Hepatocyte (in vitro differentiated cells): ENCODE results near the gene PKD1L1. TPM values are rescaled to one million over a fixed set of nuclear protein-coding genes. Genes with fewer than 3 reads are reported as not detected.

Experiments
- DNase-seq: peaks from one replicate; pipeline ENCODE4 v3.0.0-alpha.2; 2016; ENCODE audit warnings: low spot score
- H2AFZ ChIP-seq: fragments of 200-600 bp; sonication (generic); 2 replicates; pipeline ENCODE4 v1.6.0; 2016; ENCODE audit warnings: antibody characterized with exemption, mild to moderate bottlenecking
- H3K27ac ChIP-seq: fragments of 200-600 bp; sonication (generic); 2 replicates; pipeline ENCODE4 v1.5.1; 2016; ENCODE audit warnings: mild to moderate bottlenecking
- H3K27me3 ChIP-seq: fragments of 200-600 bp; sonication (generic); 2 replicates; pipeline ENCODE4 v1.6.1; 2016
- H3K36me3 ChIP-seq: fragments of 200-600 bp; sonication (generic); replicated peaks from 2 replicates; pipeline ENCODE4 v1.5.1; 2016; ENCODE audit warnings: low read depth; ENCODE audit not compliant: insufficient read depth
- H3K4me1 ChIP-seq: fragments of 200-600 bp; sonication (generic); 2 replicates; pipeline ENCODE4 v1.5.1; 2016; ENCODE audit warnings: mild to moderate bottlenecking, moderate library complexity; ENCODE audit not compliant: insufficient read depth
- H3K4me2 ChIP-seq: fragments of 200-600 bp; sonication (generic); 2 replicates; pipeline ENCODE4 v1.6.0; 2016
- H3K4me3 ChIP-seq: fragments of 200-600 bp; sonication (generic); 2 replicates; pipeline ENCODE4 v1.5.1; 2016; ENCODE audit warnings: mild to moderate bottlenecking
- H3K79me2 ChIP-seq: fragments of 200-600 bp; sonication (generic); 2 replicates; pipeline ENCODE4 v1.6.0; 2017; ENCODE audit warnings: mild to moderate bottlenecking
- H3K9me2 ChIP-seq: fragments of 200-600 bp; sonication (generic); replicated peaks from 2 replicates; pipeline ENCODE4 v1.6.0; 2017; ENCODE audit warnings: mild to moderate bottlenecking; ENCODE audit not compliant: insufficient read depth
- H3K9me3 ChIP-seq: fragments of 200-600 bp; sonication (generic); 2 replicates; pipeline ENCODE4 v1.5.1; 2016; ENCODE audit warnings: low read depth, mild to moderate bottlenecking
- H4K20me1 ChIP-seq: fragments of 200-600 bp; sonication (generic); 2 replicates; pipeline ENCODE4 v1.6.0; 2016; ENCODE audit warnings: mild to moderate bottlenecking; ENCODE audit not compliant: insufficient read depth, poor library complexity, severe bottlenecking
- CTCF ChIP-seq: fragments of 200-600 bp; sonication (generic); IDR thresholded peaks from 2 replicates; pipeline ENCODE4 v1.5.1; 2016; ENCODE audit warnings: antibody characterized with exemption, mild to moderate bottlenecking; ENCODE audit not compliant: poor library complexity
- EZH2 ChIP-seq: fragments of 200-600 bp; sonication (generic); IDR thresholded peaks from 2 replicates; pipeline ENCODE4 v1.6.1; 2016; ENCODE audit warnings: antibody characterized with exemption, mild to moderate bottlenecking, borderline replicate concordance
- EZH2phosphoT487 ChIP-seq: fragments of 200-600 bp; sonication (generic); IDR thresholded peaks from one replicate; pipeline ENCODE4 v1.6.1; 2018; ENCODE audit warnings: antibody characterized with exemption, mild to moderate bottlenecking, low read depth, moderate library complexity; ENCODE audit not compliant: unreplicated experiment, severe bottlenecking
- WGBS: methylation state at CpG from one replicate; pipeline ENCODE4 v1.1.6; 2016; ENCODE audit warnings: low lambda C conversion rate; ENCODE audit errors: missing lambda C conversion rate; 5-methylcytosine and 5-hydroxymethylcytosine counted together
- polyA plus RNA-seq: library from polyadenylated mRNA; unstranded; fragments of >200 nt; fragmentation: Nextera tagmentation; extraction: Ambion mirVana; gene quantifications from 2 replicates; pipeline ENCODE4 v1.2.1, GENCODE V29; 2016
- total RNA-seq: library from RNA; depleted of rRNA; stranded (reverse); fragments of >200 nt; gene quantifications from 2 replicates; pipeline ENCODE4 v1.2.3, GENCODE V29; 2014

Gene PKD1L1
- total and polyA plus RNA-seq, 2 experiments from 2014 or later, result 0.07 TPM

GRCh38 chr7:47735431-47736345, 212.6 kb downstream of the PKD1L1 start:
- Histone ChIP-seq H3K9me2 (no peaks in the 10 kb centered on the region), H3K4me1 (no peaks in the 10 kb centered on the region), H3K27ac (no peak overlapping the region), H4K20me1 (no peaks in the 10 kb centered on the region), H3K79me2 (no peaks in the 10 kb centered on the region), H3K9me3 (no peaks in the 10 kb centered on the region), H3K4me3 (no peak overlapping the region), H3K36me3 (no peaks in the 10 kb centered on the region), H3K4me2 (no peak overlapping the region), H2AFZ (no peak overlapping the region), H3K27me3 (no peaks in the 10 kb centered on the region)
- TF ChIP-seq EZH2phosphoT487 (no peak), EZH2 (no peak), CTCF (no peak)
- DNase-seq, result no peak
- WGBS, result over 99% methylated on average over 6 of the region's 6 CpGs

- H3K79me2 ChIP-seq, result no peaks in the 10 kb centered on the region
- H3K4me2 ChIP-seq, result no peak overlapping the region
- WGBS, result 86% methylated on average over 4 of the region's 4 CpGs
- H3K36me3 ChIP-seq, result no peaks in the 10 kb centered on the region
- no peak overlapping the region for H3K27ac ChIP-seq
- H3K4me1 ChIP-seq, result no peaks in the 10 kb centered on the region
- no peak for TF ChIP-seq EZH2phosphoT487
- TF ChIP-seq CTCF, result no peak
- TF ChIP-seq EZH2, result no peak
- H3K4me3 ChIP-seq, result no peak overlapping the region
- no peaks in the 10 kb centered on the region for H4K20me1 ChIP-seq
- H3K27me3 ChIP-seq, result no peaks in the 10 kb centered on the region
- H3K9me2 ChIP-seq, result no peaks in the 10 kb centered on the region
- no peak for DNase-seq
- no peak overlapping the region for H2AFZ ChIP-seq
- no peaks in the 10 kb centered on the region for H3K9me3 ChIP-seq
Observed at GRCh38 chr7:47734949-47735291, 213.3 kb downstream of the PKD1L1 start.

- 77% methylated on average over 11 of the region's 11 CpGs for WGBS
- Histone ChIP-seq H3K4me3 (no peak overlapping the region), H3K9me2 (no peaks in the 10 kb centered on the region), H3K27ac (no peak overlapping the region), H3K4me2 (no peak overlapping the region), H3K27me3 (no peaks in the 10 kb centered on the region), H3K79me2 (no peaks in the 10 kb centered on the region), H3K36me3 (no peaks in the 10 kb centered on the region), H4K20me1 (no peaks in the 10 kb centered on the region), H2AFZ (no peak overlapping the region), H3K4me1 (no peaks in the 10 kb centered on the region), H3K9me3 (no peaks in the 10 kb centered on the region)
- no peak for DNase-seq
- TF ChIP-seq EZH2phosphoT487 (no peak), CTCF (no peak), EZH2 (no peak)
Observed at GRCh38 chr7:47734287-47734948, 213.8 kb downstream of the PKD1L1 start.
